HS-5 (cell line): ENCODE measurements around the gene PDE4A.

ENCODE experiments used
- DNase-seq: peaks from one replicate; pipeline ENCODE4 v3.0.0-alpha.2; 2012; ENCODE audit warnings: low read depth

Gene PDE4A

DNA sequence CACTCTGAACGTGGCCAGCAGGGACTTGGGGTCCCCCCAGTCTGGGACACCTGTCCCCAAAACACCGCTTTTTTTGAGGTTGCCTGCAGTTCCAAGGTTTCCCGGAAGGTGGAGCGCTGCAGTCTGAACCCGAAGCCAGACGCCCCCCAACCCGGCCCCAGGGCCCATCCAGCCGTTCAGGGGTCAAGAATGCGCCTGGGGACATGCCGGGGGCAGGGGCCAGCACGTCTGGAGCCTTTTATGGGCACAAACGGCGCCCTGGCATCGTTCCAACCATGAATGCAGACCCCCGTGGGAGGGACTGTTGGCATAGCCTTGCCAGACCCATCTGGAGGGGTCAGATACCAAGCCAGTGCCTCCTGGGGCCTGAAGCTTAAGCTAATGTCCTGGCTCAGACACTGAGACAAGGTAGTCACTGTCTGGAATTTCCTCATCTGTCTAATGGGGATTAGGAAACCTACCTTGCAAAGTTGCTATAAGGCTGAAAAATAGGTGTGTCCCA is 90.0 kb downstream of the PDE4A start:
- no peak for DNase-seq

DNA sequence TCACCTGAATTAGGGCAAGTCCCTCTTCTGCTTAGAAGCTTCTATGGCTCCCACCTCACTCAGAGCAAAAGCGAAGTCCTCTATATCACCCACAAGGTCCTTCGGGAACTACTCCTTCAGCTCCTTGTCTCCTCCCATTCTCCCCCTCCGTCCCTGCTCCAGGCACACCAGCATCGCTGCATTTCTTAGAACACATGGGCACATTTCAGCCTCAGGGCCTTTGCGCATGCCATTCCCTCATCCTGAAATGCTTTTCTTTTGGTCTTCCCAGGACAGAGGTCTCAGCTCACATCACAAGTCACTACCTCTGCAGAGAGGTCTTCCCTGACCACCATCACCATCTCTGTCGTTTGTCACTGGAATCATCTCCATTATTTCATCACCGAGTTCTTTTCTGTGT is 92.9 kb downstream of the PDE4A start:
- no peak for DNase-seq

DNA sequence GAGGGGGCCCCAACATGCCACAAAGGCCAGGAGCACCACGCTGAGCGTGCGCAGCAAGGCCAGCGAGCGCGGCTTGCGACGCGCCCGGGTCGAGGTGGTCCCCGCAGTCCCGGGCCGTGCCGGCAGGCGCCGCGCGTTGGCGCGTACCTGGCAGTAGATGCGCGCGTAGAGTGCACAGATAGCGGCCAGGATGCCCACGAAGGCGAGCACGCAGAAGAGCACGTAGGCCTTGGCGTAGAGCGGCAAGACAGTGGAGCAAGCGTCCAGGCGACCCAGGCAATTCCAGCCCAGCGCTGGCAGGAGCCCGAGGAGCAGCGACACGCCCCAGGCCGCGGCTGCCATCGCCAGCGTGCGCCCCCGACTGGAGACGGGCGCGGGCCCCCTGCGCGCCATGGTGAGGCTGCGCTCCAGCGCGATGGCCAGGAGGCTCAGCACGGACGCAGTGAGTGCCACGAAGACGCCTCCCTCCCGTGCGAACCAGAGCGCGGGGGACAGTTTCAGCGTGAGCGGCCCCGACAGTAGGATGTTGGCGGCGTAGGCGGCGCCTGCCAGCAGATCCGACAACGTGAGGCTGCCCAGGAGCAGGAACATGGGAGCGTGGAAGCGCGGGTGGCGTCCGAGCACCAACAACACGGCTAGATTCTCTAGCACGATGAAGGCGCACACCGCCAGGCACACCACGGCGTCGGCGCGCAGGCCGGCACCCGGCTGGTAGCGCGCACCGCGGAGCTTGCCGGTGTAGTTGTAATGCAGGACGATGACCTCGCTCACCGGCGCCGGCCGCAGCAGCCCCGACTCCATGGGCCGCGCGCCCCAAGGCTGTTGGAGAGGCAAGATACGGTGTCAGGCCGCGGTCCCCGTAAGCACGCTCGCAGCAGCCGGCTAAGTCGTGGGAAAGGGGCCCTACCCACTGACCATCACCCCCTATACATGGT is 94.1 kb downstream of the PDE4A start:
- no peak for DNase-seq

DNA sequence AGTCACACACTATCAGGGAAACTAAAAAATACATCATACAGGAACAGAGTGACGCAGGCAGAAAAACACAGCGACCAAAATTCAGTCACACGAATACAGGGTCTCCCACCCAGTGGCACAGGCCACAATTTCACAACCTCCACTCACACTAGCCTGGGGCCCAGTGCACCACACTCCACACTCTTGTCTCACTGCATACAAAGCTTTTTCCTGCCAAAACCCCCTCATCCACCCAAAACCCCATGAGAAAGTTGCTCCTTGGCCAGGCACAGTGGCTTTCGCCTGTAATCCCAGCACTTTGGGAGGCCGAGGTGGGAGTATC is 95.7 kb downstream of the PDE4A start:
- no peak for DNase-seq

DNA sequence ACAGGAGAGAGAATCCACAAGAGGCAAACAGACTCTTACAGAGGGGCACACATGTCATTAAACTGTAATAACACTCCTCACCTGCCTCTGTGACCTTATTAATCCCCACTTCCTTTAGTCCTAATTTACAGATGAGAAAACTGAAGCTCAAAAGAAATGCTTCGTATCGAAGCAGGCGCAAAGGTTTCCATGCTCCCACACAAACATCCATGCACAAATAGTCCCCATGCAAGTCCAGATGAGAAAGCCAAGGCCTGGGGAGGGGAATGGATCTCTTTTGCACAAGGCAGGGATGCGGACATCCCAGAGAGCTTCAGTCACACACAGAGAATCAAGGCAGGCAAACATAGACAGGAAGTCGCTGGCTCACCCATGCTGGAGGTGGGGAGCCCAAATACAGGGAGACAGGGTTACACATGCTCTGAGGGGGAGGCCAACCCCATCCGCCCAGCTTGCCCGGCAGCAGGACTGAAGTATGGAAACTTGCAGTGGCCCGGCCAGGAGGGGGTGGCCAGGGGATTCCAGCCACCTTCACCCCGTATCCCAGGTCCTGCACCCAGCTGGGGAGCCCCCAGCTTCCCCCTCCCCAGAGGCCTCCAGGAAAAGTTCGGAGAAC is 96.4 kb downstream of the PDE4A start:
- no peak for DNase-seq

DNA sequence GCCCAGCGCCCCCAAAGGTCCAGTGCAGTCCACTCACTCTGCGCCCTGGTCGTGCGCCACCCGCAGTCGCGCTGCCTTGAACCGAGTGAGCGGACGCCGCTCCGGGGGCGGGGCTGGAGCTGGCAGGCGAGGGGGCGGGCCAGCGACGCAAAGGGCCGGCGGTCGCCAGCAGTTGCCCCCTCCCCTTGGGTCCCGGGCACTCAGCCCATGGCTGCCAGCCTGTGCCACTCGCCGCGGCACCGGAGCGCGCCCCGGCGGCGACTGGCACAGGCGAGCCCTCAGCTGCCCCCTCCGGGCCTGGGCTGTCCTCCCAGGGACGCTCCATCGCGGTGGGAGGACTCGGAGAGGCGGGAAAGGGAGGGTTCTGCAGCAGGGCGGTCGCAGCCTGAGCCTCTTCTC is 97.0 kb downstream of the PDE4A start, which contains the start of gene S1PR5:
S1PR5 (minus strand) TSS at position 87 of the 399 bp plus-strand sequence. CDS start 2,436 bp downstream, outside the sequence.
- no peak for DNase-seq

DNA sequence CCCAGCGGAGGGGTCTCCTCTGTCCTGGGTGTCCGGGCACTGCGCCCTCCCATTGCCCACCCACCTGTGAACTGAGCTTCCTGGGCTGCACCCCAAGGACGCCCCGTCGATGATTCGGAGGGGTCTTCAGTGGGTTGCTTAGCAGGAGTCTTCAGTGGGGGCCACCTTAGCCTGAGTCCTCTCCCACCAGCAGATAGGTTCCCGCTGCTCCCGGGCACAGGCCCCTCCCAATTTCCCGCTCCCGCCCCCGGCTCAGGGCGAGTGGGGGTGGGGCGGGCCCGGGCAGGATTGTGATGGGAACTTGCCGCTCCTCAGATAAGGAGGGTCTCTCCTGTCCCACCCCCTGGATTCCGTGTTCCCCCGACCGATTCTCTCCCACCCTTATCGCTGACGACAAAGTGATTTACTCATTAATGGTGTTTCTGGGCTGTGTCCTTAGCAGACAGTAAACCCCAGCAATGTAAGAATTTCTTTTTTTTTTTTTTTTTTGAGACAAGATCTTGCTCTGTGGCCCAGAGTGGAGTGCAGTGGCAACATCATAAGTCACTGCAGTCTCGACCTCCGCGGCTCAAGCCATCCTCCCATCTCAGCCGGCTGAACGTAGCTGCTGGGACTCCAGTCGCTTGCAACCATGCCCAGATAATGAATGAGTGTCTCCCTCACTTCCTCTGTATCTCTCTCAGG is 97.6 kb downstream of the PDE4A start:
- no peak for DNase-seq

DNA sequence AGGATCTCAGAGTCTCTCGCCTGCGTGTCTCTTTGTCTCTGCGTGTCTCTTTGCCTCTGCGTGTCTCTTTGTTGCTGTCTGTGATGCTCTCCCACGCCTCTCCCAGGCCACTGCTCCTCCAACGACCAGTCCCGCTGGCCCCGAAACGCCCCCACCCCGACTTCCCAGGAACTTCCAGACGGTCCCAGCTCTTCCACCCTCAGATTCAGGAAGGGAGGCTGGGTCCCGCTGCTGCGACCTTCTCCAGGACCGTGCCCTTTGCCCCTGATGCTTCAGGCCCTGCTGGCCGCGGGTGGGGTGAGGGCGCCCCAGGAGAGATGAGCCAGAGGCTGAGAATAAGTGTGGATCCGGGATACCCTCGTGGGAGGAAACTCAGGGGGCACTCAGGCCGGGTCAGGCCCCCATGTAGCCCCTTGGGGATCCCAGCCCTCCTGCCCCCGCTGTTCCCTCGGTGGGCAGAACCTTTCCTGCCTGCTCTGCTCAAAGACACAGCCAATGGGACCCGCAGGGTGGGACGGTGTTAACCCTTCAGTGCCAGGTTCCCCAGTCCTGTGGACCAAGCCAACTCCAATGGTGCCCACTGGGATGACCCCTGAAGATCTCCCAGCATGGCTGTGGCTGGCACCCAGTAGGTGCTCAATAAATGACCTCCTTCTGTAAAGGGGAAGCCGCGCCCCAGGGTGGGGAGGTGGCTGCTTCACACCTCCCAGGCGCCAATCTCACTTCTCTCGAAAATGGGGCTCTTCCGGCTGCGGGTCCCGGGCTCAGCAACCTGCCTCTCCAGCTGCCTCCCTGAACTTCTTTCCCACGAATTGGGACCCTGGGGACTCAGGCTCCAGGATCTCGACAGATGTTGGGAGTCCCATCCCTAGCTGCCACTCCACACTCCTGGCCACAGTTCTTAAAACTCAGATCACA is 98.4 kb downstream of the PDE4A start:
- DNase-seq = no peak
